GM21390 (cell line): ENCODE measurements around the gene PNPLA7.
A peak's percentile ranks its signal among the peaks of the same experiment; 100 is the strongest.
"Not testable (repeated sequence)": the region's sequence is repeated elsewhere in the genome, so short reads cannot be mapped to it uniquely, and the experiment has no call there.

ENCODE experiments used
- ATAC-seq: cut with Tn5 transposase; IDR thresholded peaks from one replicate; pipeline ENCODE4 v1.9.1; 2021; ENCODE audit not compliant: unreplicated experiment

Gene PNPLA7

DNA sequence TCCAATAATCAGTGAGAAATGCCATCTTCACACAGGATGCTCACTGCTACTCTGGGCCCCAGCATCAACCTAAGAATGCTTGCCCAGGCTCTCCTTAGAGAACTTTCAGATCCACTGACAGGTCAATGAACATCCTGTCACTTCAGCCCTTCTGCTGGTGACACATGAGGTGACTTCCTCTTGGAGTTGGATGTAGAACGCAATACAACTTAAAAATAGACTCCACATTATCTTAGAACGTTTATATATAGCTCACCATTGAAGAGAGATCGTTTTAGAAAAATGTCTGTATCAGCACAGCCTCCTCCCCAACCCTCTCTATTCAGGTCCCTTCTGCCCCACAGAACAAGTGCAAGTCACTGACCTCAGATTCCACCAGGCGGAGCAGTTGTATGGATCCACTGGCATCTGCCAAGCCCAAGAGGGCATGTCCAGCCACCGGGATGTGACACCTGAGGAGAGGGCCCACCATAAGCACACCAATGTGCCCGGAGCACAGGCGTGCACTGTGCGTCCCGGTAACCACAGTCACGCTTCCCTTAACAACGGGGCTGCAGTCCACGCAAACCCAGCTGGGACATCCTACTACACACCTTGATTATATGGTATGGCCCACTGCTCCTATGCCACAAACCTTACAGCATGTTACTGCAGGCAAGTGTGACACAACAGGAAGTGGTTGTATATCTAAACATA, 25.7 kb upstream of the PNPLA7 start:
- ATAC-seq: no peak

DNA sequence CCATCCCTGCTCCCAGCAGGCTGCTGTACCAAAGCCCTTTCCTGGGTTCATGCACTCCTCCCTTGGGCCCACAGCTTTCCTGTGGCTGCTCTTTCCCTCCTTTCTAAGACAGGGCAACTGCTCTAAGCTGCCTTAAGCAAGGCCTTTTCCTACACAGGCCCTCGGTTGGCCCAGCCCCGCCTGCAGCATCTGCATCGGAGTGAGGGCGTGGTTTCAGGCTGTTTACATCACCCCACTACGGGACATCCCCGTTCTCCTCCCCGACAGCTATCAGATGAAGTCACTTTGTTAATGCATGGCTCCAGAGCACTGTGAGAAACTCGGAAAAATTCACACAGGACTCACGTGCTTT, 25.1 kb upstream of the PNPLA7 start:
- no peak for ATAC-seq

DNA sequence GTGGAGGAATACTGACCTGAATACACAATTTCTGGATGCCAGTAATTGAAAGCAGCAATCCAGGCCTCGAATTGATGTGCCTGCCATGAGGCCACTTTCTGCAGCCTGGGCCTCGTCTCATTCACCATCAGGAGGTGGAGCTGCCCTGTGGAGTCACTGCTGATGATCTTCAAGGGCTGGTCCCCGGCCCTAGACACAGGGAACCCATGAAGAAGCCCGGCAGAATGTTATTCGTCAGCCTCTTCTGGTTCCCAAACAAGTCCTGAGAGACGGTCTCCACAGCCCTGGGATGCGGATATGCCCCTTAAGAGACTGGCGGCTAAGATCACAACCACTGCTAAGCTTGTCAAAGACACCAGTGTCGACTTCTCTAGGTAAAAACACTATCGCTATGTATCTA, 24.0 kb upstream of the PNPLA7 start:
- ATAC-seq: no peak

DNA sequence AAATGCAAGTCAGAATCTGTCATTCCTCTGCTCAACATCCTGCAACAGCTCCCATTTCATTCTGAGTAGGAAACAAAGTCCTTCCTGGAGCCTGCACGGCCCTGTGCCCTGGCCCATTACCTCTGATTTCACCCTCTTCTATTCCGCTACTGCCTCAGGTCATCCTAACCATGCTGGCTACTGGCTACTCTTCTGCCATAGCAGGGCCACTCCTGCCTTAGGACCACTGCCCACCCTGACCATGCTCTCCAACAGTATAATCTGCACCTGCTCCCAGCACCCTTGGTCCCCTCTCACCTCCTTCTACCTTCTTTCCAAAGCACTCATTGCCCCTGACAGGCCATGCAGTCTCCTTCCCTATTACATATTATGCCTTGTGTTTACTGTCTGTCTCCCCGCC, 20.4 kb upstream of the PNPLA7 start:
- ATAC-seq: no peak

DNA sequence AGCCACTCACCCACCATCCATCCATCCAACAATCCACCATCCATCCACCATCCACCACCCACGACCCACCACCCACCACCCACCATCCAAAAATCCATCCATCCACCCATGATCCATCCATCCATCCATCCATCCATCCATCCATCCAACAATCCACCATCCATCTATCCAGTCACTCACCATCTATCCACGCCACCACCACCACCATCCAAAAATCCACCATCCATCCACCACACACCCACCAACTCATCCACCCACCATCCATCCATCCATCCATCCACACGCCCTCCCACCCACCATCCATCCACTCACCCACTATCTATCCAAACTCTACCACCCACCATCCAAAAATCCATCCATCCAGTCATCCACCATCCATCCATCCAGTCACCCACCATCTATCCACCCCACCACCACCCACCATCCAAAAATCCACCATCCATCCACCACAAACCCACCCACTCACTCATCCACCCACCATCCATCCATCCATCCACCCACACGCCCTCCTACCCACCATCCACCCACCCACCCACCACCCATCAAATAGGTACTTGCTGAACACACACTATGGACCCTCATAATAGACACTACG, 19.5 kb upstream of the PNPLA7 start:
- ATAC-seq: no peak

DNA sequence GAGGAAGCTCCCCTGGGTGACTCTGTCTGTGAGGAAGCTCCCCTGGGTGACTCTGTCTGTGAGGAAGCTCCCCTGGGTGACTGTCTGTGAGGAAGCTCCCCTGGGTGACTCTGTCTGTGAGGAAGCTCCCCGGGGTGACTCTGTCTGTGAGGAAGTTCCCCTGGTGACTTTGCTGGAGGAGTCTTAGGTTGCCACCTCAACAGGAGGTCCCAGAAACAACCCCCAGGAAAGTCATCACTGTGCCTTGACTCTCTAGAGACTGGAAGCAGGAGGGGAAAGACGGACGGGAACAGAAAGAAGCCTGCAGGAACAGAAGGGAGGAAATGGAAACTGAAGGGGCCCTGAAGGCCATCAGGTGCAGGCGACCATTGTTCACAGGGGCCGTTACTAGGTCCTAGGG, 18.2 kb upstream of the PNPLA7 start:
- ATAC-seq: not testable (repeated sequence)

DNA sequence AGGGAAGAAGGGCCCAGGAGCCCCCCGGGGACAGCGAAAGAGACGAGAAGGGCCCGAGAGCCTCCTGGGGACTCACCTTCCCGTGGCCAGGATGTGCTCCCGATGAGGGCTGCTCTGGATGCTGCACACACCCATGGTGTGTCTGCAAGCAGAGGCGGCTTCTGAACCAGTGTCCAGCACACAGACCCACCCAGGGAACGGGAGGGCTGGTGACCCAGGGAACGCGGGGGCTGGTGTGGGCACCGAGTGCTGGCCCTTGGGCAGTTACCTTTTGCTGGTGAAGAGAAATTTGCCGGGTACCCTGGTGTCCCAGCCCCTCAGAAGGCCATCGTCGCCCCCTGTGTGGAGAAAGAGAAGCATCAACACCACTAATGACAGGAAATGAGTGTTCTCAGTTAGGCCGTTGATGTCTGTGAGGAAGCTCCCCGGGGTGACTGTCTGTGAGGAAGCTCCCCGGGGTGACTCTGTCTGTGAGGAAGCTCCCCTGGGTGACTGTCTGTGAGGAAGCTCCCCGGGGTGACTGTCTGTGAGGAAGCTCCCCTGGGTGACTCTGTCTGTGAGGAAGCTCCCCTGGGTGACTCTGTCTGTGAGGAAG, 14.7 kb upstream of the PNPLA7 start:
- ATAC-seq: no peak

DNA sequence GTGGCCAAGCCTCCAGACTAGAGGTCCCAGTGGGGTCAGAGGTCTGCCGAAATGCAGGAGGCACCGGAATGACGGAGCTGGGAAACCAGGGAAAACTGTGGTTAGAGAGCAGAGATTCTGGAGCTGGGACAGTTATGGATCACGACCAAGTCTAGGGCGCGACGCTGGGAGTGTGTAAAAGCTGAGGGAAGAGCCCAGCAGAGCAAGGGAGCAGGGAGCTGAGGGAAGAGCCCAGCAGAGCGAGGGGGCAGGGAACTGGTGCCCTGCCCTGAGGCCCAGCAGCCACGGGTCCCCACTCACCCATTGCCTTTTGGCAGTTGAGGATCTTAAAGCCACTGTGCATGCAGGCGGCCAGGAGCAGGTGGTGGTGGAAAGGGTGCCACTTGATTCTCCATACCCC, 13.9 kb upstream of the PNPLA7 start:
- ATAC-seq: no peak

DNA sequence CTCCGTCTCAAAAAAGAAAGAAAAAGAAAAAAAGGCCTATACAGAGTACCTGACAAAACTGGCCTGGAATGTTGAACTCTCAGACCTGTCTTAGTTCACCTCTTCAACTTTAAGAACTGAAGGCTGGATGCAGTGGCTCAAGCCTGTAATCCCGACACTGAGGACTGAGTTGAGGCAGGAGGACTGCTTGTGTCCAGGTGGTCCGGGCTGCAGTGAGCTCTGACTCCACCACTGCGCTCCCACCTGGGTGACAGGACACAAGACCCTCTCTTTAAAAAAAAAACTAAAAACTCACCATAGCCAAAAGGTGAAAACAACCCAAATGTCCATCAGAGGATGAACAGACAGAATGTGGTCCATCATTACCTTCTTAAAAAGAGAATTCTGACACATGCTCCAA, 7.9 kb upstream of the PNPLA7 start:
- ATAC-seq: no peak

DNA sequence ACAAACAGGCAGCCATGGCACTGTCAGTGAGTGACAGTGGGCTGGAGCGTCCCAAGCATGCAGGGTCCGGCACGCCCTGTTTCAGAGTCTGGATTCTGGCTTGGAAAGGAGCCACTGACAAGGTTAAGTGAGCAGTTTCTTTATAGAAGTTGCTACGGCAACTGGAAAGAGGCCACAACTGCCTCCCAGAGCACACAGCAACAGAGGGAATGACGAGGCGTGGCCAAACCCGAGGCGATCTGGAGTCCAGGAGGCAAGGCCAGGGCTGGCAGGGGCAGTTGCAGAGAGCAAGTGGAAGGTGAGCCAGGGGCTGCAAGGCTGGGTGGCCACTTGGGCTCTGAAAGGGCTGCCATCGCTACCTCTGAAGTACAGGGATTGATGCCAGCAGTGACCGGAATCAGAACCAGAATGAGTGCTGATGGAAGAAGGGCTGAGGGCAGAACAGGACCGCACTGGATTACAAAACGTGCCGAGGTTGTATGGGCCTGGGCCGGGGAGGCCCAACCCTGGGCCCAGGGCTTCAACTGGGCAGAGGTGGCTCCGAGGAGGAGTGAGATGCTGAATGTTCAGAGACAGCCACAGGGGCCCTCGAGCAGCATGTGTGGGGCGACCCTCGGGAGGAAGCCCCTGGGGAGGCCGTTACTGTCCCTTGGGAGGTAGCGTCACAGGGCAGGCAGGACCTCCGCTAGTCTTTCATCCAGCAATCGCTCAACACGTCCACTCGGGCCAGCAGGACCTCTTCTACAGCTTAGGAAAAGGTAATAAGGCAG, 6.1 kb upstream of the PNPLA7 start:
- no peak for ATAC-seq

DNA sequence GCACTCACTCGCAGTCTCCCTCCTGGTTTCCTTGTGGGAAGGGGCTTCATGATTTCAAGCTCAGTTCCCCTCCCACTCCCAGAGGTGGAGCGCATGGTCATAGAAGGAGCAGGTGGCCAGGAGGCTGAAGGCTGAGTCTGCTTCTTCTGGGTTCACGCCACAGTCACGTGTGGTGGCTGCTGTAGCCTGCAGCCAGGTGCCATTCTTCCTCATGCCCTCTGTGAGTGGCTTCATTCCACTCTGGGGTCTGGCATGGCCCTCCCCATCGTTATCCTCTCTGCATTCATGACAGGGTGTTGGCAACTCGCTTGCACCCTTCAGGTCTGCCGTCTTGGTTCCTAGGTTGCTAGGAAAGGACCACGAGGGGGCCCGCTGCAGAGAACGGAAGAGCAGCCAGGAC, 5.0 kb upstream of the PNPLA7 start:
- no peak for ATAC-seq

DNA sequence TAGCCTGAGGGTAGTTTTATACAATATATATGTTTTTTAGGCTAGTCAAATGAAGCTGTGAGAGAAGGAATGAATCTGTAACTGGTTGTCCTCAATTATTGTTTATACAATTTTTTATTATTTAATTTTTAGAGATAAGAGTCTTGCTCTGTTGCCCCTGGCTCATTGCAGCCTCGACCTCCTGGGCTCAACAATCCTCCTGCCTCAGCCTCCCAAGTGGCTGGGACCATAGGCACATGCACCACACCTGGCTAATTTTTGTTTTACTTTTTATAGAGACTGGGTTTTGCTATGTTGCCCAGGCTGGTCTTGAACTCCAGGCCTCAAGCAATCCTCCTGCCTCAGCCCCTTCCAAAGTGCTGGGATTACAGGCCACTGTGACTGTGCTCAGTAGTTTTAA, 4.1 kb upstream of the PNPLA7 start:
- no peak for ATAC-seq

DNA sequence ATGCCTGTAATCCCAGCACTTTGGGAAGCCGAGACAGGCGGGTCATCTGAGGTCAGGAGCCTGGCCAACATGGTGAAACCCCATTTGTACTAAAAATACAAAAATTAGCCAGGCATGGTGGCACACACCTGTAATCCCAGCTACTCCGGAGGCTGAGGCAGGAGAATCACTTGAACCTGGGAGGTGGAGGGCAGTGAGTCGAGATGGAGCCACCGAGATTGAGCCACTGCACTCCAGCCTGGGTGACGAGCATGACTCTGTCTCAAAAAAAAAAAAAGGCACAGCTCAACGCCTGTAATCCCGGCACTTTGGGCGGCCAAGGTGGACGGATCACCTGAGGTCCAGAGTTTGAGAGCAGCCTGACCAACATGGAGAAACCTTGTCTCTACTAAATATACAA, 3.5 kb upstream of the PNPLA7 start:
- not testable (repeated sequence) for ATAC-seq

DNA sequence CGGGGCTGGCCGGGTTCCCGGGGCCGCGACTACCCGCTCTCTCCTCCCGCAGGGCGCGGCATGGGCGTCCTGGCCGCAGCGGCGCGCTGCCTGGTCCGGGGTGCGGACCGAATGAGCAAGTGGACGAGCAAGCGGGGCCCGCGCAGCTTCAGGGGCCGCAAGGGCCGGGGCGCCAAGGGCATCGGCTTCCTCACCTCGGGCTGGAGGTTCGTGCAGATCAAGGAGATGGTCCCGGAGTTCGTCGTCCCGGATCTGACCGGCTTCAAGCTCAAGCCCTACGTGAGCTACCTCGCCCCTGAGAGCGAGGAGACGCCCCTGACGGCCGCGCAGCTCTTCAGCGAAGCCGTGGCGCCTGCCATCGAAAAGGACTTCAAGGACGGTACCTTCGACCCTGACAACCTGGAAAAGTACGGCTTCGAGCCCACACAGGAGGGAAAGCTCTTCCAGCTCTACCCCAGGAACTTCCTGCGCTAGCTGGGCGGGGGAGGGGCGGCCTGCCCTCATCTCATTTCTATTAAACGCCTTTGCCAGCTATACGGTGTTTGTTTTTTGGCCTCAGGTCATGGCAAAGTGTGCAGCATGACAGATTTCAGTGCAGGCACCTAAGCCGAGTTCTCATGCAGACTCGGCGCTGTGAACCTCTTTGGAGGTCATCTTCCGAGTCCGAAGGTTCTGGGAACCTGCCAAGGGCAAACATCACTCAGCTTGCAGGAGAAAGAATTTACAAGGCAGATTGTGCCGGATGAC, 2.0 kb upstream of the PNPLA7 start:
- peak; percentile 15 for ATAC-seq

DNA sequence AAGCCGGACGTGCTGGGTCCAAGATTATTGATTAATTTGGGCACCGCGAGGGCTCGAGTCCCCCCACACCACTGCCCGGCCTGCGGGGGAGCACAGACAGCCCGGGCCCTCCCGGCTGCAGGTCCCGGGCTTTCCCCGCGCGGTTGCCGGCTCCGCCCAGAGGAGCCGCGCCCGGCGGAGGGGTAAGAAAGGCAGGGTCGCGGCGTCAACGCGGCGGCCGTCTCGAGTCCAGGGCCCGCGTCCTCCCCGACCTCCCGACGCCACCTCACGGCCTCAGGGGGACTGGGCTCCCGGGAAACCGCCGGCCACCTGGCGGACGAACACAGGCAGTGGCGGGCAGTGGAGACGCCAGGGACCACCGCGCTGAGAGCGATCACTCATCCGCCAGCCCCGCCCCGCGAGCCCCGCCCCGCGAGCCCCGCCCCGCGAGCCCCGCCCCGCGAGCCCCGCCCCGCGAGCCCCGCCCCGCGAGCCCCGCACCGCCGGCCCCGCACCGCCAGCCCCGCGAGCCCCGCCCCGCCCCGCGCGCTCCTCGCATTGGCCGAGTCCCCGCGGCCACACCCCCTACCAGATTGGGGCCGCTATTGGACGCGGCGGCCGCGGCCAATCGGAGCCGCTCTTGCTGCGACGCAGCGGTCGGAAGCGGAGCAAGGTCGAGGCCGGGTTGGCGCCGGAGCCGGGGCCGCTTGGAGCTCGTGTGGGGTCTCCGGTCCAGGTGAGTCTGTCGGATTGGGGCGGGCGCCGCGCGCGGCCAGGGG, 1.2 kb upstream of the PNPLA7 start, which contains the start of gene MRPL41:
MRPL41 (plus strand) TSS at position 616 of the 758 bp plus-strand sequence. CDS start 203 bp downstream, outside the sequence.
- peak; percentile 84 for ATAC-seq

DNA sequence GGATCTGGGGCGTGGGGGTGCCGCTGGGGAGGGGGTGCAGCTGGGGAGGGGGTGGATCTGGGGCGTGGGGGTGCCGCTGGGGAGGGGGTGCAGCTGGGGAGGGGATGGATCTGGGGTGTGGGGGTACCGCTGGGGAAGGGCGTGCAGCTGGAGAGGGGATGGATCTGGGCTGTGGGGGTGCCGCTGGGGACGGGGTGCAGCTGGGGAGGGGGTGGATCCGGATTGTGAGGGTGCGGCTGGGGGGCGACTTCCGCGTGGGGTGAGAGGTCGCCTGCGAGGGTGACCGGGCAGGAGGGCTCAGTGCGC, 709 bp upstream of the PNPLA7 start:
- not testable (repeated sequence) for ATAC-seq

DNA sequence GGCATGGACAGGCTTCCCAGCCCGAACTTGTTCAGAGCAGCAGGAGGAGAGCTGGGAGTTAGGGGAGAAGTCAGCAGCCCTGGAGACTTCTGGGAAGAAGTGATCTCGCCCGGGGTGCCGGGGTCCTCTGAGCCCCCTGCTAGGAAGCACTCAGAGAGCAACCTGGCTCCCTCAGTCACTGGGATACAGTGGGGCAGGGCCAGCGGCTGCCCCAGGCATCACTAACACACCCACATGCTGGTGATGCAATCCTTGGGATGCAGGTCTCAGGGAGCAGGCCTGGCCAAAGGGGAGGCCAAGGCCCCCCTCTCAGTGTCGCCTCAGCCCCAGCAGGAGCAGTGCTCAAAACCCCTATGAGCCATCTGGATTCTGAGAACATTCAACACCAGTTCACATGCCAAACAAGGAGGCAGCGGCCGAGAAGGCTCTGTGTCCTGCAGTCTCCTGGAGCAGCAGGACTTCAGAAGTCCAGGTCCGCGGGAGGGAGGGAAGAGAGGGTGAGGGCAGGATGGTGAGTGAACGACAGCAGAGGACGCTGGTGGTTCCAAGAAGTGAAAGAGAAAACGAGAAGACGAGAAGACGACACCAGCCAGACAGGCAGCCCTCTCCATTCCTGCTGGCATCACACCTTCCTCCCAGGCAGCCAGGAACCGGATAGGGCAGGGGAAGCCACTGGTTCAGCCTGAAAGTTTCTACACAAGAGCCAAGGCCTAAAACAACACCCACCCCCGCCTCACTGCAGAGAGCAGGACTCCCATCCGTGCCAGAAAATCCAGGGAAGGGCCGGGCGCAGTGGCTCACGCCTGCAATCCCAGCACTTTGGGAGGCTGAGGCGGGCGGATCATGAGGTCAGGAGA, 2.3 kb downstream of the PNPLA7 start:
- ATAC-seq: no peak

DNA sequence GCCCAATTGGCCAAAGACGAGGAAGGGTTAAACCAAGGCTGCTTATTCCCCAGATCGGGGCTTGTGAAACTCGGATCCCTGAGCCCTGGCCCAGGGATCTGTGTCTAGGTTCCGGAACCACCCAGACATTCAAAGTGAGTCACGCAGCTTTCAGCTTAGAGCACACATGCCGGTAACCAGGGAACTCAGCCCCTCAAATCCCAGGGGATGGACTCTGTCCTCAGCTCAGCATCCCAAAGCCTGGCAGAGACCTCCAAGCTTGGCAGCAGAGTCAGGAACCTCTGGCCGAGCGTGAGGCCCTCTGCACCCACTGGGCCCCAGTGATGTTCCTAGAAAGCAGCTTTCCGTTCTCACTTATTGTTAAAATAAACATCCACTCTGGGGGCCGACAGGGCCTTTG, 5.1 kb downstream of the PNPLA7 start:
- no peak for ATAC-seq

DNA sequence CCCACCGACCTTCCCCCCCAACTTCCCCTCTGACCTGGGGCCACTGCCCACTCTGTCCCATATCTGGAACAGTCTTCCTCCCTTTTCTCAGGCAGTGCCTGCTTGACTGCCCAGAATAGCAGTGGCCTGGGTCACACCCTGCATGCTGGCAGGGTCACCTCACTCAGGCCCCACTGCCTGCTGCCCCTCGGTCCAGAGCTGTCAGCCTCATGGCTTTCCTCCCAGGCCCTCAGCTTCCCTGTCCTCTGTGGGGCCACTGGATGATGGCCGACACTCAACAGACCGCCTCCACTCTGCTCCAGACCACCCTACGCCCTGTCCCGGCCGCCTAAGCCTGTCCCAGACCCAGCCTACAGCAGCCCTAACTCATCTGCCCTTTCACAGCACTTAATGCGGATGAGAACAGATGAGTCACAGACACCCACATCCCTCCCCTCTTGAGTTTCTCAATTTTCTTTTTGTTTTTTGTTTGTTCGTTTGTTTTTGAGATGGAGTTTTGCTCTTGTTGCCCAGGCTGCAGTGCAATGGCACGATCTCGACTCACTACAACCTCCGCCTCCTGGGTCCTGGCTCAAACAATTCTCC, 5.9 kb downstream of the PNPLA7 start:
- no peak for ATAC-seq
